Measurements from ENCODE around the gene SMARCD3.

DNA sequence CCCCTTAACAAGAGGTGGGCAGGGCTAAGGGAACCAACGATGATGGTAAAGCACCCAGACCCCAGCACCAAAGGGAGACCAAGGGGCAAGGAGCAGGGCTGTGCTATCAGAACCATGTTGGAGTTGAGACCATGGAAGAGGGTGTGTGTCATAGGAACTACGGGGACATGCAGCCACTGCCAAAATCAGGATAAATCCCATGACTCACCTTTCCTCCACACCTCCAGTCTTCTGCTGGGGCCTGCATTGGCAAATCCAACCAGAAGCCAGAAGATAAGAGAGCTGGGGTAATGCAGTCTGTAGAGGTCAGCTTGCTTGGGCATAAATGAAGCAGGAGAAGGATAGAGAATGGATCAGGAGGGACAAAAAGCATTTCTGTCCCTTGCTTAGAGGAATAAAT is 42.7 kb upstream of the SMARCD3 start:
- no peak for TF ChIP-seq EZH2 (IDR thresholded peaks at IDR 0.05; ENCODE audit: low read depth)
- TF ChIP-seq, protein P1, sequence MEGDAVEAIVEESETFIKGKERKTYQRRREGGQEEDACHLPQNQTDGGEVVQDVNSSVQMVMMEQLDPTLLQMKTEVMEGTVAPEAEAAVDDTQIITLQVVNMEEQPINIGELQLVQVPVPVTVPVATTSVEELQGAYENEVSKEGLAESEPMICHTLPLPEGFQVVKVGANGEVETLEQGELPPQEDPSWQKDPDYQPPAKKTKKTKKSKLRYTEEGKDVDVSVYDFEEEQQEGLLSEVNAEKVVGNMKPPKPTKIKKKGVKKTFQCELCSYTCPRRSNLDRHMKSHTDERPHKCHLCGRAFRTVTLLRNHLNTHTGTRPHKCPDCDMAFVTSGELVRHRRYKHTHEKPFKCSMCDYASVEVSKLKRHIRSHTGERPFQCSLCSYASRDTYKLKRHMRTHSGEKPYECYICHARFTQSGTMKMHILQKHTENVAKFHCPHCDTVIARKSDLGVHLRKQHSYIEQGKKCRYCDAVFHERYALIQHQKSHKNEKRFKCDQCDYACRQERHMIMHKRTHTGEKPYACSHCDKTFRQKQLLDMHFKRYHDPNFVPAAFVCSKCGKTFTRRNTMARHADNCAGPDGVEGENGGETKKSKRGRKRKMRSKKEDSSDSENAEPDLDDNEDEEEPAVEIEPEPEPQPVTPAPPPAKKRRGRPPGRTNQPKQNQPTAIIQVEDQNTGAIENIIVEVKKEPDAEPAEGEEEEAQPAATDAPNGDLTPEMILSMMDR (conservative IDR thresholded peaks at IDR 0.05) = no peak
